Left ventricle myocardium inferior (tissue), 1 donor: ENCODE measurements around the gene CCDC154. TPM values are rescaled to one million over a fixed set of nuclear protein-coding genes. Genes with fewer than 3 reads are reported as not detected.

Source experiments
- DNase-seq: peaks from one replicate; pipeline ENCODE4 v3.0.0-alpha.2; 2020
- H3K27ac ChIP-seq: fragments of 200-600 bp; replicated peaks from 2 replicates; pipeline ENCODE4 v1.8.0; 2021
- H3K27me3 ChIP-seq: fragments of 200-600 bp; 2 replicates; pipeline ENCODE4 v1.8.0; 2021; ENCODE audit warnings: low read depth
- H3K36me3 ChIP-seq: fragments of 200-600 bp; 2 replicates; pipeline ENCODE4 v1.8.0; 2021
- H3K4me1 ChIP-seq: fragments of 200-600 bp; 2 replicates; pipeline ENCODE4 v1.8.0; 2021
- H3K4me3 ChIP-seq: fragments of 200-600 bp; 2 replicates; pipeline ENCODE4 v1.8.0; 2021; ENCODE audit warnings: mild to moderate bottlenecking, moderate library complexity
- H3K9me3 ChIP-seq: fragments of 200-600 bp; replicated peaks from 2 replicates; pipeline ENCODE4 v1.8.0; 2021
- intact Hi-C: fragments of 100-400 bp; cut with micrococcal nuclease; formaldehyde crosslinking; loops from one replicate; pipeline ENCODE4 v1.11.0; 2022
- total RNA-seq: library from RNA; stranded (reverse); fragmentation: NEBNext Ultra II Directional; extraction: Animal tissue kit (Norgen Biotek cat#: 25700); gene quantifications from one replicate; pipeline ENCODE4 v1.2.1, GENCODE V29; 2021
- TF ChIP-seq, protein P1 (sequence below): fragments of 200-600 bp; IDR thresholded peaks from 2 replicates; pipeline ENCODE4 v1.8.0; 2021; ENCODE audit warnings: antibody characterized with exemption, mild to moderate bottlenecking, borderline replicate concordance
- donor health status: DM: no; HTN: yes; CAD: no; lungs with severe emphysema.

CCDC154 gene
- total RNA-seq, 1 donor from 2014 or later: 1.3 TPM

DNA sequence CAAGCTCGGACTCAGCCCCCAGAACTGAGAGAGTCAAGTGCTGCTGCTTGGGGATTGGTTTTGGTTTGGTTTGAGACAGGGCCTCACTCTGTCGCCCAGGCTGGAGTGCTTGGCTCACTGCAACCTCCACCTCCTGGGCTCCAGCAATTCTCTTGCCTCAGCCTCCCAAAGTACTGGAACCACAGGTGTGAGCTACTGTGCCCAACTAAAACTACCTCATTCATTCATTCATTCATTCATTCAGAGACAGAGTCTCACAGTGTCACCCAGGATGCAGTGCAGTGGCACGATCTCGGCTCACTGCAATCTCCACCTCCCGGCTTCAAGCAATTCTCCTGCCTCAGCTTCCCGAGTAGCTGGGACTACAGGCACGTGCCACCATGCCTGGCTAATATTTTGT lies 54.6 kb downstream of the CCDC154 start:
- Histone ChIP-seq H3K4me1 (no peaks in the 10 kb centered on the region), H3K4me3 (no peak overlapping the region), H3K27ac (no peak overlapping the region), H3K36me3 (peaks cover 78% of the 10 kb centered on the region), H3K9me3 (no peaks in the 10 kb centered on the region), H3K27me3 (no peaks in the 10 kb centered on the region)
- no peak for DNase-seq
- TF ChIP-seq, protein P1, sequence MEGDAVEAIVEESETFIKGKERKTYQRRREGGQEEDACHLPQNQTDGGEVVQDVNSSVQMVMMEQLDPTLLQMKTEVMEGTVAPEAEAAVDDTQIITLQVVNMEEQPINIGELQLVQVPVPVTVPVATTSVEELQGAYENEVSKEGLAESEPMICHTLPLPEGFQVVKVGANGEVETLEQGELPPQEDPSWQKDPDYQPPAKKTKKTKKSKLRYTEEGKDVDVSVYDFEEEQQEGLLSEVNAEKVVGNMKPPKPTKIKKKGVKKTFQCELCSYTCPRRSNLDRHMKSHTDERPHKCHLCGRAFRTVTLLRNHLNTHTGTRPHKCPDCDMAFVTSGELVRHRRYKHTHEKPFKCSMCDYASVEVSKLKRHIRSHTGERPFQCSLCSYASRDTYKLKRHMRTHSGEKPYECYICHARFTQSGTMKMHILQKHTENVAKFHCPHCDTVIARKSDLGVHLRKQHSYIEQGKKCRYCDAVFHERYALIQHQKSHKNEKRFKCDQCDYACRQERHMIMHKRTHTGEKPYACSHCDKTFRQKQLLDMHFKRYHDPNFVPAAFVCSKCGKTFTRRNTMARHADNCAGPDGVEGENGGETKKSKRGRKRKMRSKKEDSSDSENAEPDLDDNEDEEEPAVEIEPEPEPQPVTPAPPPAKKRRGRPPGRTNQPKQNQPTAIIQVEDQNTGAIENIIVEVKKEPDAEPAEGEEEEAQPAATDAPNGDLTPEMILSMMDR: no peak
- intact Hi-C loops: no loop called here

DNA sequence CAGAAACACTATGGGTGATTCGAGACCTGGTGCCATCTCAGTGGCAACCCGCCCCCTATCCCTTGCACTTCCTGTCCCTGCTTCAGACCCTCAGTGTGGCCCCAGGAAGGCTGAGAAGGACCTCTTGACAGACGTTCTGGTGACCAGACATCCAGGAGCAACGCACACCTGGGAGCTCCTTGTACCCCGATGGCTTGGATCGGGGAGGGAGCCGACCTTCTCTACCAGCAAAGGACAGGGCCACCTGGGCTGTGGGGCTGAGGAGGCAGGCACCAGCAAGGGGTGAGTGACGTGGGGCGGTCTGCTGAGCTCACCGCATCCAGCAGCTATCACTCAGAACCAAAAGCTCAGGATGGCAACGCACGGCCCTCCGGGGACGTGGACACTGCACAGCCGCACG lies 57.0 kb downstream of the CCDC154 start:
- intact Hi-C loops: no loop called here
- no peaks in the 10 kb centered on the region for H3K9me3 ChIP-seq
- TF ChIP-seq, protein P1: no peak
- H3K27me3 ChIP-seq: no peaks in the 10 kb centered on the region
- no peak overlapping the region for H3K27ac ChIP-seq
- DNase-seq: no peak
- H3K36me3 ChIP-seq: peaks cover 64% of the 10 kb centered on the region
- H3K4me1 ChIP-seq: no peaks in the 10 kb centered on the region
- no peak overlapping the region for H3K4me3 ChIP-seq

DNA sequence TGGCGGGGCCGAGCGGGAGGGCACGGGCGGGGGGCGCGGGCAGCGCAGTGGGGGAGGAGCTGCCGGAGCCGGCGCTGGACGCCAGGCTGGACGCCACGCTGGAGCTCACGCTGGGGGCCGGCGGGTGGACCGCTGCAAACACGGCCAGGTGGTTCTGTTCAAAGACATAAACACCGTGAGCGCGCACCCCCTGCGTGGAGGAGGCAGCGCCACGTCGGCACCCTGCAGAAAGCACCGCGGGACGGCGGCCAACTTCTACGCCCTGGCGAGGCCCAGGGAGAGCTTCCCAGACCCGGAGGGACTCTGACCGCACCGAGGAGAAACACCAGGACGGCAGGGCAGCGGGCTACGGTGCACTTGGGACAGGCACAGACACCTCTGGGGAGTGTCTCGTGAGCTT lies 59.1 kb downstream of the CCDC154 start:
- H3K4me1 ChIP-seq: no peaks in the 10 kb centered on the region
- H3K9me3 ChIP-seq: no peaks in the 10 kb centered on the region
- TF ChIP-seq, protein P1: no peak
- H3K36me3 ChIP-seq: peaks cover 54% of the 10 kb centered on the region
- no peak for DNase-seq
- no peak overlapping the region for H3K27ac ChIP-seq
- H3K27me3 ChIP-seq: no peaks in the 10 kb centered on the region
- H3K4me3 ChIP-seq: no peak overlapping the region
- intact Hi-C loops: no loop called here

Other genes with a start within 250 kb of the CCDC154 start
- not detected for gene TPSG1, start 219.3 kb downstream of the CCDC154 start, total RNA-seq
- gene TPSB2, start 214.4 kb downstream of the CCDC154 start, total RNA-seq: 3.6 TPM
- 3.6 TPM for gene TPSAB1, start 203.9 kb downstream of the CCDC154 start, total RNA-seq
- not detected for gene TPSD1, start 188.5 kb downstream of the CCDC154 start, total RNA-seq
- gene UBE2I, start 134.9 kb downstream of the CCDC154 start, total RNA-seq: 86.2 TPM
- gene BAIAP3, start 110.9 kb downstream of the CCDC154 start, total RNA-seq: 3.9 TPM
- 54.9 TPM for gene TSR3, start 92.7 kb downstream of the CCDC154 start, total RNA-seq
- gene GNPTG, start 92.6 kb downstream of the CCDC154 start, total RNA-seq: 31.8 TPM
- gene UNKL, start 29.9 kb downstream of the CCDC154 start, total RNA-seq: 13.4 TPM
- gene UQCC4, start 23.8 kb downstream of the CCDC154 start, total RNA-seq: 13.6 TPM
- not detected for gene PERCC1, start 13.5 kb downstream of the CCDC154 start, total RNA-seq
- 45.3 TPM for gene CLCN7, start 30.5 kb upstream of the CCDC154 start, total RNA-seq
- not detected for gene PTX4, start 44.4 kb upstream of the CCDC154 start, total RNA-seq
- gene TELO2, start 48.8 kb upstream of the CCDC154 start, total RNA-seq: 17.7 TPM
- gene TMEM204, start 89.1 kb upstream of the CCDC154 start, total RNA-seq: 27.1 TPM
- 7.5 TPM for gene IFT140, start 167.5 kb upstream of the CCDC154 start, total RNA-seq
- 12.3 TPM for gene CRAMP1, start 167.8 kb upstream of the CCDC154 start, total RNA-seq
- 30.6 TPM for gene JPT2, start 233.7 kb upstream of the CCDC154 start, total RNA-seq